GM21528 (cell line): ENCODE measurements around the gene ARL3.

Experiments used
- ATAC-seq: cut with Tn5 transposase; IDR thresholded peaks from one replicate; pipeline ENCODE4 v1.9.1; 2021; ENCODE audit warnings: mild to moderate bottlenecking, moderate library complexity; ENCODE audit not compliant: unreplicated experiment, low FRiP score

The ARL3 gene

GRCh38 chr10:102624094-102624493 is 90.1 kb downstream of the ARL3 start:
- ATAC-seq = no peak
